Ovary (tissue), 9 donors: Measurements from ENCODE around the gene GANAB. TPM values are rescaled to one million over a fixed set of nuclear protein-coding genes. Genes with fewer than 3 reads are reported as not detected.
"Not testable (repeated sequence)": the region's sequence is repeated elsewhere in the genome, so short reads cannot be mapped to it uniquely, and the experiment has no call there.

ENCODE experiments used
- DNase-seq, 5 donors: peaks; one replicate each; pipeline ENCODE4 v3.0.0-alpha.2; 2019 to 2020
- H3K27ac ChIP-seq, 2 donors: fragments of 200-600 bp; one replicate each; pipeline versions ENCODE4 v1.5.1 to v1.8.0; 2019 to 2022
- H3K27me3 ChIP-seq: fragments of 200-600 bp; one replicate; pipeline ENCODE4 v1.8.0; 2022
- H3K36me3 ChIP-seq: fragments of 200-600 bp; sonication (generic); one replicate; pipeline ENCODE4 v1.5.1; 2019
- H3K4me1 ChIP-seq: one replicate; pipeline ENCODE4 v1.8.1; 2013; ENCODE audit warnings: mild to moderate bottlenecking, moderate library complexity; ENCODE audit not compliant: insufficient read depth
- H3K4me3 ChIP-seq: fragments of 200-600 bp; sonication (generic); one replicate; pipeline ENCODE4 v1.5.1; 2017
- H3K9me3 ChIP-seq, 2 donors: fragments of 200-600 bp in 1 of 2; sonication (generic) in 1 of 2; one replicate each; pipeline versions ENCODE4 v1.5.1 to v1.8.1; 2013 to 2019; ENCODE audit warnings: mild to moderate bottlenecking in 1 of 2, moderate library complexity in 1 of 2
- CTCF ChIP-seq, 3 donors: fragments of 450-650 bp in 2 of 3; fragments of 200-600 bp in 1 of 3; IDR thresholded peaks; one replicate each; pipeline versions ENCODE4 v1.5.1 to v1.8.0; 2016 to 2022; ENCODE audit warnings: antibody characterized with exemption in 3 of 3, mild to moderate bottlenecking in 1 of 3
- EP300 ChIP-seq: sonication (generic); formaldehyde crosslinking; IDR thresholded peaks from one replicate; pipeline ENCODE4 v1.6.1; 2017; ENCODE audit warnings: antibody characterized with exemption
- POLR2A ChIP-seq: fragments of 450-650 bp; IDR thresholded peaks from one replicate; pipeline ENCODE4 v1.6.1; 2017; ENCODE audit warnings: antibody characterized with exemption, mild to moderate bottlenecking, moderate library complexity
- WGBS, 3 donors: extraction: QIAGEN DNeasy Blood & Tissue Kit in 1 of 3; methylation state at CpG; one replicate each; pipeline versions ENCODE4 v1.1.5 to v1.1.7; 2013 to 2017; 5-methylcytosine and 5-hydroxymethylcytosine counted together
- intact Hi-C, 4 donors: fragments of 100-400 bp; cut with DNase I; formaldehyde crosslinking; loops; one replicate each; pipeline versions ENCODE4 v1.11.0 to v1.15.1; 2022 to 2023
- polyA plus RNA-seq, 2 donors: library from polyadenylated mRNA; stranded (reverse); fragments of 200-250 nt in 1 of 2; fragments of 350-450 nt in 1 of 2; fragmentation: Illumina TruSeq in 1 of 2; extraction: RNeasy Lipid Tissue Mini Kit (QIAGEN cat#74804) in 1 of 2; gene quantifications; one replicate each; pipeline ENCODE4 v1.2.3, GENCODE V29; 2013 to 2014
- total RNA-seq, 7 donors: library from RNA; depleted of rRNA in 2 of 7; stranded (reverse); fragments of >200 nt in 2 of 7; fragmentation: NEBNext Ultra II Directional in 3 of 7; extraction: Animal tissue kit (Norgen Biotek cat#: 25700) in 3 of 7; gene quantifications; one replicate each; pipeline versions ENCODE4 v1.1.0 to v1.2.4, GENCODE V29; 2016 to 2023
- donor health status: DM: no; HTN: no; CAD: no; lungs with moderate emphysema.
- donor health status: DM: no; HTN: no; CAD: no.
- donor health status: Bipolar disorder and iron deficiency.
- donor health status: DM: yes; HTN: yes; CAD: no.
- donor health status: DM: no; HTN: no; CAD: no.
- donor health status: DM: yes; HTN: yes; CAD: no.

Gene GANAB
- total and polyA plus RNA-seq, 9 donors: 91.4 to 280 (median 228) TPM

GRCh38 chr11:62676698-62677097, 30.3 kb upstream of the GANAB start:
- Histone ChIP-seq H3K9me3 (no peaks in the 10 kb centered on the region), H3K27me3 (no peaks in the 10 kb centered on the region), H3K4me1 (peaks cover 8% of the 10 kb centered on the region), H3K36me3 (no peaks in the 10 kb centered on the region), H3K27ac (no peak overlapping the region), H3K4me3 (no peak overlapping the region)
- 25 to 26% (median 26%) methylated on average over 6 of the region's 6 CpGs for WGBS, 3 donors
- DNase-seq: no peak
- intact Hi-C loops: loop anchor here in 2 of 4 donors (5.0 to 10.0 kb wide), 2 partner anchors 51 to 282 kb away; partner anchors contain the start of genes HNRNPUL2 (in 1 of the 2) and TTC9C (in 1 of the 2)
- no peak for TF ChIP-seq EP300
- no peak for TF ChIP-seq POLR2A

- intact Hi-C loops: loop anchor here in 2 of 4 donors (5.0 to 10.0 kb wide), 2 partner anchors 52 to 281 kb away; partner anchors contain the start of genes HNRNPUL2 (in 1 of the 2) and TTC9C (in 1 of the 2)
- H3K36me3 ChIP-seq, DNase-seq, H3K9me3 ChIP-seq, H3K4me3 ChIP-seq, H3K27ac ChIP-seq, H3K27me3 ChIP-seq: not testable (repeated sequence)
- H3K4me1 ChIP-seq: peaks cover 11% of the 10 kb centered on the region
- 87 to 97% (median 91%) methylated on average over 10 of the region's 10 CpGs for WGBS, 3 donors
Observed at GRCh38 chr11:62675415-62675814, 29.0 kb upstream of the GANAB start.

- WGBS, 3 donors: 68 to 70% (median 69%) methylated on average over 2 of the region's 2 CpGs
- no peaks in the 10 kb centered on the region for H3K36me3 ChIP-seq
- H3K9me3 ChIP-seq: no peaks in the 10 kb centered on the region
- TF ChIP-seq POLR2A (no peak), CTCF (IDR thresholded peaks at IDR 0.05) (no peak), EP300 (no peak)
- intact Hi-C loops: loop anchor here in 2 of 4 donors (5.0 to 10.0 kb wide), 2 partner anchors 54 to 278 kb away; partner anchors contain the start of genes HNRNPUL2 (in 1 of the 2) and TTC9C (in 1 of the 2)
- H3K27me3 ChIP-seq: no peaks in the 10 kb centered on the region
- no peak for DNase-seq
- H3K27ac ChIP-seq: no peak overlapping the region
- no peak overlapping the region for H3K4me3 ChIP-seq
- H3K4me1 ChIP-seq: peaks cover 11% of the 10 kb centered on the region
Observed at GRCh38 chr11:62673196-62673525, 26.7 kb upstream of the GANAB start.

GRCh38 chr11:62671608-62672389, 25.4 kb upstream of the GANAB start, which contains the start of the genes LBHD1 and UQCC3:
LBHD1 (minus strand) TSS chr11:62672267; CDS start chr11:62670031, 2,236 bp downstream.
UQCC3 (plus strand) TSS chr11:62671673; CDS start chr11:62671746, 73 bp downstream.
- Histone ChIP-seq H3K36me3 (no peaks in the 10 kb centered on the region), H3K9me3 (no peaks in the 10 kb centered on the region), H3K4me3 (peak within 1 kb of the TSS; percentile 83), H3K27ac (peak within 1 kb of the TSS; percentile 44 to 82), H3K27me3 (no peaks in the 10 kb centered on the region), H3K4me1 (peaks cover 9% of the 10 kb centered on the region)
- DNase-seq: peak; percentile 75 to 85 (median 78)
- intact Hi-C loops: loop anchor here in 2 of 4 donors (5.0 to 10.0 kb wide), 2 partner anchors 56 to 277 kb away; partner anchors contain the start of genes HNRNPUL2 (in 1 of the 2) and TTC9C (in 1 of the 2)
- TF ChIP-seq CTCF (IDR thresholded peaks at IDR 0.05) (no peak), POLR2A (peak; percentile 60)
- WGBS, 3 donors: 0 to 2% (median 0%) methylated on average over 56 to 59 of the region's 59 CpGs

- Histone ChIP-seq H3K4me3 (peak overlapping the region; percentile 83), H3K36me3 (no peaks in the 10 kb centered on the region), H3K27me3 (no peaks in the 10 kb centered on the region), H3K27ac (peak overlapping the region; percentile 44 to 82), H3K9me3 (no peaks in the 10 kb centered on the region), H3K4me1 (peaks cover 15% of the 10 kb centered on the region)
- intact Hi-C loops: loop anchor here in 2 of 4 donors (5.0 to 10.0 kb wide), 2 partner anchors 56 to 276 kb away; partner anchors contain the start of genes HNRNPUL2 (in 1 of the 2) and TTC9C (in 1 of the 2)
- TF ChIP-seq POLR2A (no peak), EP300 (no peak), CTCF (IDR thresholded peaks at IDR 0.05) (no peak)
- DNase-seq: no peak
- 0 to 1% (median 0%) methylated on average over 17 of the region's 17 CpGs for WGBS, 3 donors
Observed at GRCh38 chr11:62671236-62671607, 24.8 kb upstream of the GANAB start.
